NB4 (cell line): ENCODE data around the gene ACER3.

ENCODE experiments used
- DNase-seq: peaks from one replicate; pipeline ENCODE4 v3.0.0; 2010; ENCODE audit warnings: low read depth
- H3K4me3 ChIP-seq: one replicate; pipeline ENCODE4 v1.5.1; 2011; ENCODE audit warnings: mild to moderate bottlenecking, low read depth, low read length, moderate library complexity
- CTCF ChIP-seq: IDR thresholded peaks from one replicate; pipeline ENCODE4 v1.5.1; 2012; ENCODE audit warnings: low read depth, low read length
- MAX ChIP-seq: IDR thresholded peaks from 2 replicates; pipeline ENCODE4 v1.6.1; 2011; ENCODE audit warnings: low read depth, low read length
- MYC ChIP-seq: IDR thresholded peaks from 2 replicates; pipeline ENCODE4 v1.6.1; 2011; ENCODE audit warnings: low read depth, low read length
- POLR2A ChIP-seq: IDR thresholded peaks from 2 replicates; pipeline ENCODE4 v1.6.1; 2011; ENCODE audit warnings: mild to moderate bottlenecking; ENCODE audit not compliant: insufficient read length; ENCODE audit errors: extremely low read depth

Gene ACER3

GRCh38 chr11:77029829-77030228 lies 169.1 kb downstream of the ACER3 start:
- no peak overlapping the region for H3K4me3 ChIP-seq
- no peak for TF ChIP-seq MAX
- TF ChIP-seq MYC: no peak
- TF ChIP-seq POLR2A: no peak
- no peak for TF ChIP-seq CTCF
- no peak for DNase-seq

- H3K4me3 ChIP-seq: no peak overlapping the region
- TF ChIP-seq POLR2A (no peak), MYC (no peak), MAX (no peak), CTCF (no peak)
Measured at GRCh38 chr11:77030834-77031414, 170.2 kb downstream of the ACER3 start.

GRCh38 chr11:77031599-77031998 lies 170.9 kb downstream of the ACER3 start:
- H3K4me3 ChIP-seq: no peak overlapping the region
- no peak for DNase-seq
- TF ChIP-seq MAX (no peak), MYC (no peak), CTCF (no peak)

More at GRCh38 chr11:77030834-77031414, 170.2 kb downstream of the ACER3 start:
- no peak for DNase-seq

- no peak overlapping the region for H3K4me3 ChIP-seq
- DNase-seq: peak; percentile 27
- TF ChIP-seq MAX: no peak
Measured at GRCh38 chr11:77035039-77035438, 174.3 kb downstream of the ACER3 start.

- DNase-seq: no peak
- no peak overlapping the region for H3K4me3 ChIP-seq
- TF ChIP-seq CTCF (no peak), MAX (no peak), MYC (no peak), POLR2A (no peak)
Measured at GRCh38 chr11:77035580-77035979, 174.9 kb downstream of the ACER3 start.

- H3K4me3 ChIP-seq: no peak overlapping the region
- TF ChIP-seq MYC: no peak
- no peak for TF ChIP-seq MAX
- no peak for TF ChIP-seq POLR2A
- no peak for TF ChIP-seq CTCF
- no peak for DNase-seq
Measured at GRCh38 chr11:77036398-77036797, 175.7 kb downstream of the ACER3 start.
